Pancreas (tissue), 10 donors: ENCODE measurements around the gene CBLC. TPM values are rescaled to one million over a fixed set of nuclear protein-coding genes. Genes with fewer than 3 reads are reported as not detected.

Source experiments
- ATAC-seq, 4 donors: fragments of 200-7000 bp; cut with Tn5 transposase; one replicate each; pipeline versions ENCODE4 v1.8.0 to v1.9.1; 2020; ENCODE audit warnings: mild to moderate bottlenecking in 4 of 4, moderate library complexity in 4 of 4
- DNase-seq, 6 donors: peaks; one replicate each; pipeline ENCODE4 v3.0.0-alpha.2; 2020
- FAIRE-seq: peaks from 2 replicates; lab custom pipeline; 2012; peaks lifted over from hg19 to GRCh38; lab: Jason Lieb, UNC
- H3K27ac ChIP-seq, 4 donors: fragments of 200-600 bp; sonication (generic); 1 replicate in 3 of 4; 2 replicates in 1 of 4; pipeline versions ENCODE4 v1.5.0 to v1.8.0; 2020
- H3K27me3 ChIP-seq, 4 donors: fragments of 200-600 bp; one replicate each; pipeline ENCODE4 v1.8.0; 2021
- H3K36me3 ChIP-seq, 3 donors: fragments of 200-600 bp; sonication (generic) in 1 of 3; one replicate each; pipeline versions ENCODE4 v1.5.0 to v1.8.0; 2020 to 2021
- H3K4me1 ChIP-seq, 3 donors: fragments of 200-600 bp; one replicate each; pipeline ENCODE4 v1.8.0; 2021
- H3K4me3 ChIP-seq, 4 donors: fragments of 200-600 bp; sonication (generic) in 2 of 4; one replicate each; pipeline versions ENCODE4 v1.5.0 to v1.8.0; 2020 to 2021
- H3K9me3 ChIP-seq, 4 donors: fragments of 200-600 bp; one replicate each; pipeline ENCODE4 v1.8.0; 2021
- WGBS, 2 donors: extraction: QIAGEN DNeasy Blood & Tissue Kit; methylation state at CpG; one replicate each; pipeline ENCODE4 v1.1.7; 2013; 5-methylcytosine and 5-hydroxymethylcytosine counted together
- intact Hi-C, 3 donors: fragments of 100-400 bp; cut with DNase I; formaldehyde crosslinking; loops; one replicate each; pipeline versions ENCODE4 v1.11.1 to v1.14.2; 2022
- polyA plus RNA-seq, 2 donors: library from polyadenylated mRNA; stranded (reverse); fragments of 200-250 nt; gene quantifications; one replicate each; pipeline ENCODE4 v1.2.3, GENCODE V29; 2013
- total RNA-seq, 6 donors: library from RNA; stranded (reverse); fragmentation: NEBNext Ultra II Directional in 4 of 6; extraction: Animal tissue kit (Norgen Biotek cat#: 25700) in 4 of 6; gene quantifications; one replicate each; pipeline versions ENCODE4 v1.2.1 to v1.2.4, GENCODE V29; 2021 to 2023
- TF ChIP-seq, protein P1 (sequence below), 4 donors: fragments of 200-600 bp; sonication (generic) in 3 of 4; IDR thresholded peaks; one replicate each; pipeline versions ENCODE4 v1.5.0 to v1.8.0; 2021; ENCODE audit warnings: antibody characterized with exemption in 4 of 4
- donor health status: healthy with polysubstance abuse.
- donor health status: DM: no; HTN: no; CAD: no; lungs with moderate emphysema.
- donor health status: DM: no; HTN: no; CAD: no.
- donor health status: control.
- donor health status: control.
- donor health status: Bipolar disorder and iron deficiency.
- donor health status: DM: yes; HTN: yes; CAD: no.
- donor health status: DM: no; HTN: no; CAD: no.
- donor health status: DM: no; HTN: no; CAD: no.
- donor health status: DM: yes; HTN: yes; CAD: no.

Gene CBLC
- total and polyA plus RNA-seq, 8 donors, result 10.1 to 29.7 (median 13.9) TPM

DNA sequence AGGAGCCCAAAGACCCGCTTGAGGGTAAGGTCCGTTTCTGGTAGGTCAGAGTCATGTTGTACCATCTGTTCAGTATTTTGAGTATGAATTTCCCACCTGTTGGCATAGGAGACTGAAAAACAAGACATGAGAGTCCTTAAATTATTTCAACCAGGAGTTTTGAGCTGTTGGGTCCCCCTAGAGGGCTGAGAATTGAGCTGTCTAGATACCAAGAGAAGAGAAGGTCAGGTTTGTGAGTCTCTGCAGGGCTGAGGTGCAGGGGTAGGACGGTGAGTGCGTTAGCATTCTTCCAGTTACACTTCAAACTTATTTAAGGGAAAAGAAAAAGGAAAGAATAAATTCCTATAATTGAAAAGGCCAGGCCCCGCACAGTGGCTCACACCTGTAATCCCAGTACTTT, 5.0 kb downstream of the CBLC start:
- no peak for ATAC-seq
- DNase-seq, result no peak
- H3K36me3 ChIP-seq, result no peaks in the 10 kb centered on the region
- intact Hi-C loops, result no loop called here
- H3K4me3 ChIP-seq, result no peak overlapping the region
- no peaks in the 10 kb centered on the region for H3K27me3 ChIP-seq
- H3K9me3 ChIP-seq, result no peaks in the 10 kb centered on the region
- TF ChIP-seq, protein P1, sequence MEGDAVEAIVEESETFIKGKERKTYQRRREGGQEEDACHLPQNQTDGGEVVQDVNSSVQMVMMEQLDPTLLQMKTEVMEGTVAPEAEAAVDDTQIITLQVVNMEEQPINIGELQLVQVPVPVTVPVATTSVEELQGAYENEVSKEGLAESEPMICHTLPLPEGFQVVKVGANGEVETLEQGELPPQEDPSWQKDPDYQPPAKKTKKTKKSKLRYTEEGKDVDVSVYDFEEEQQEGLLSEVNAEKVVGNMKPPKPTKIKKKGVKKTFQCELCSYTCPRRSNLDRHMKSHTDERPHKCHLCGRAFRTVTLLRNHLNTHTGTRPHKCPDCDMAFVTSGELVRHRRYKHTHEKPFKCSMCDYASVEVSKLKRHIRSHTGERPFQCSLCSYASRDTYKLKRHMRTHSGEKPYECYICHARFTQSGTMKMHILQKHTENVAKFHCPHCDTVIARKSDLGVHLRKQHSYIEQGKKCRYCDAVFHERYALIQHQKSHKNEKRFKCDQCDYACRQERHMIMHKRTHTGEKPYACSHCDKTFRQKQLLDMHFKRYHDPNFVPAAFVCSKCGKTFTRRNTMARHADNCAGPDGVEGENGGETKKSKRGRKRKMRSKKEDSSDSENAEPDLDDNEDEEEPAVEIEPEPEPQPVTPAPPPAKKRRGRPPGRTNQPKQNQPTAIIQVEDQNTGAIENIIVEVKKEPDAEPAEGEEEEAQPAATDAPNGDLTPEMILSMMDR (IDR thresholded peaks at IDR 0.05), result no peak
- FAIRE-seq, result no peak
- H3K4me1 ChIP-seq, result peaks cover 0 to 8% (median 0%) of the 10 kb centered on the region in 3 donors
- no peak overlapping the region for H3K27ac ChIP-seq
- 90 to 92% methylated on average over 5 of the region's 5 CpGs for WGBS, 2 donors

DNA sequence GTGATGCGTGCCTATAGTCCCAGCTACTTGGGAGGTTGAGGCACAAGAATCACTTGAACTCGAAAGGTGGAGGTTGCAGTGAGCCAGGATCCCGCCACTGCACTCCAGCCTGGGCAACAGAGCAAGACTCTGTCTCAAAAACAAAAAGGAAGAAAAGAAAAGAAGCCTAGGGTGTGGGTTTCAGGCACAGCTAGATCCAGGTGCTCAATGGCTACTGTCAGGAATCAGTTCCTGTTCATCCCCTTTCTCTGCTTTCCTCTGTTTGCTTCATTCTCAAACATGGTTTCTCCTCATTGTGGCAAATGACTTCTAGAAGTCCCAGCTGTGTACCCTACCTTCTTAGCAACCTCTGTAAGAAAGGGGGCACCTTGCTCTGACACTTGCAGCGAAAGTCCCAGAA, 5.9 kb downstream of the CBLC start:
- Histone ChIP-seq H3K27ac (no peak overlapping the region), H3K4me1 (peaks cover 0 to 8% (median 0%) of the 10 kb centered on the region in 3 donors), H3K4me3 (no peak overlapping the region), H3K27me3 (no peaks in the 10 kb centered on the region), H3K36me3 (no peaks in the 10 kb centered on the region), H3K9me3 (no peaks in the 10 kb centered on the region)
- no peak for FAIRE-seq
- WGBS, 2 donors, result 98 to 100% methylated on average over 4 of the region's 4 CpGs
- TF ChIP-seq, protein P1 (IDR thresholded peaks at IDR 0.05), result no peak
- no peak for ATAC-seq
- DNase-seq, result no peak
- intact Hi-C loops, result no loop called here

DNA sequence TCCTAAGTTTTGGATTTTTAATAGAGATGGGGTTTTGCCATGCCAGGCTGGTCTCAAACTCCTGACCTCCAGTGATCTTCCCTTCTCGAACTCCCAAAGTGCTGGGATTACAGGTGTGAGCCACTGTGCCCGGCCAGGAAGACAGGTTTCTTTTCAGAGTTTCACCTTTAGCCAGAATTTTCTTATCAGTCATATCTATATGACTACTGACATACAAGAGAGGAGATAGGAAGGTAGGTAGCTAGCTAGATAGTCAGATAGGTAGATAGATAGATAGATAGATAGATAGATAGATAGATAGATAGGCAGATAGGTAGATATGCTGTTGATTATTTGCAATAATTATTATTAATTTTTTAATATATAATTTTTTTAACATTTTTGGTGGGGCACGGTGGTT, 7.6 kb downstream of the CBLC start:
- no peak overlapping the region for H3K27ac ChIP-seq
- intact Hi-C loops, result no loop called here
- WGBS, 2 donors, result 76 to 78% methylated on average over 3 of the region's 3 CpGs

DNA sequence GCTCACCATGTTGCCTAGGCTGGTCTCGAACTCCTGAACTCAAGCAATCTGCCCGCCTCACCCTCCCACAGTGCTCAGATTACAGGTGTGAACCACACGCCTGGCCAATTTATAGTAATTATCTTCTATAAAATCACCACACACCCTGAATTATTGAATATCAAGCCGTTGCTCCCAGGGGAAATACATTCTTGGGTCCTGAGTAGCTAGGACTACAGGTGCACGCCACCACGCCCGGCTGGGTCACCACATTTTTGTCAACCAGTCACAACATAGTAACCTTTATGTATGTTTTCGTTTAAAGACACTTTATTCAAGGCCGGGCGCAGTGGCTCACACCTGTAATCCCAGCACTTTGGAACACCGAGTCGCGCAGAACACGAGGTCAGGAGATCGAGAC, 8.3 kb downstream of the CBLC start:
- peaks cover 0 to 8% (median 0%) of the 10 kb centered on the region in 3 donors for H3K4me1 ChIP-seq
- H3K36me3 ChIP-seq, result no peaks in the 10 kb centered on the region
- no peak overlapping the region for H3K27ac ChIP-seq
- FAIRE-seq (no peak), DNase-seq (no peak), ATAC-seq (no peak)
- TF ChIP-seq, protein P1 (IDR thresholded peaks at IDR 0.05), result no peak
- intact Hi-C loops, result no loop called here
- H3K4me3 ChIP-seq, result no peak overlapping the region
- H3K27me3 ChIP-seq, result no peaks in the 10 kb centered on the region
- H3K9me3 ChIP-seq, result no peaks in the 10 kb centered on the region
- WGBS, 2 donors, result 94 to 95% methylated on average over 15 of the region's 15 CpGs

More for the DNA sequence above, 7.6 kb downstream of the CBLC start:
- Histone ChIP-seq H3K4me3 (no peak overlapping the region), H3K36me3 (no peaks in the 10 kb centered on the region), H3K27me3 (no peaks in the 10 kb centered on the region), H3K4me1 (peaks cover 0 to 8% (median 0%) of the 10 kb centered on the region in 3 donors), H3K9me3 (no peaks in the 10 kb centered on the region)
- TF ChIP-seq, protein P1 (IDR thresholded peaks at IDR 0.05), result no peak
- FAIRE-seq, result no peak
- DNase-seq, result no peak
- ATAC-seq, result no peak

DNA sequence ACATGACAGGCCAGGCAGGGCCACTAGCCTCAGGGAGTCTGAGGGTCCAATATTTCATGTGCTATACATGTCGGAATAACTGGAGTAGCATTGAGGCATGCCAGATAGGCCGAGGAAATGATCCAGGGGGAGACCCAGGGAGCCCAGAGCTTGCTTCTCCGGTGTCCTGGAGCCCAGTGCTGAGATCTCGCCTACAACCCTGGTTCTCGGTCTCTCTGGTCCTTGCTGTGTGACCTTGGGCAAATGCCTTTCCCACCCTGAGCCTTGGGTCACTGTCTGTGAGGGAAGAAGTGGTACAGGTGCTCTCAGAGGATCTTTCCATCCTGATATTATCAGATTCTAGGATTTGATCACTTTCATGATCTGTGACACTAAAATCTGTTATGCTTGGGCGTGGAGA, 11.3 kb downstream of the CBLC start:
- no peak for DNase-seq
- Histone ChIP-seq H3K27me3 (no peaks in the 10 kb centered on the region), H3K4me3 (no peak overlapping the region), H3K9me3 (no peaks in the 10 kb centered on the region), H3K36me3 (peaks cover 0 to 8% (median 0%) of the 10 kb centered on the region in 3 donors), H3K27ac (no peak overlapping the region), H3K4me1 (peaks cover 0 to 8% (median 0%) of the 10 kb centered on the region in 3 donors)
- FAIRE-seq, result no peak
- intact Hi-C loops, result no loop called here
- TF ChIP-seq, protein P1 (IDR thresholded peaks at IDR 0.05), result no peak
- 95 to 97% methylated on average over 6 of the region's 6 CpGs for WGBS, 2 donors
- ATAC-seq, result no peak
